Measurements from ENCODE around the gene FAM72D.
"Not testable (repeated sequence)": the region's sequence is repeated elsewhere in the genome, so short reads cannot be mapped to it uniquely, and the experiment has no call there.

DNA sequence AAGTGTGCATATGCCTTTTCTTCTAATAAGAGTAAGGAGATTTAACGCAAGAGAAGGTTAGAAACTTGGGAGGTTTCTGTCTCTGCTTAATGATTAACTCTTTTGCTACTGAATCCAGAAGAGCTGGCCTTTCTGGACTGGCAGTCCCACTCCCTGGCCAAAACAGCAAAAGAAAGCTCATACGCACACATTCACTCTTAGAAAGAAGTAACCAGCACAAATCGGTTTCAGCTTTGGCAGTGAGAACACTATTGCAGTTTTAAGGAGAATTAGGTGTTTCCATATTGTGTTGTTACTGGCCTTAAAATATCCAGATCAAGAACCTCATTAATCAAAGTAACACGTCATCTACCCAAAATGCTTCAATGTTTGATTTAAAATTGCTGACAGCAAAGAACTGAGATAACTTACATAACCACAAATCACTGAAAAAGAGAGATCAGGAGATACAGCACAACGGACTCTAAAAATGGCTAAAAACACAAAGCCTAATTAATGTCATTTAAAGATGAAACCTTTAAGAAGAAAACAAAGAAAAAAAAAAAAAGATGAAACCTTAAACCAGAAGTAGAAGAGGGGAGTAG is 16.9 kb upstream of the FAM72D start:
- not testable (repeated sequence) for TF ChIP-seq POLR2A, CTCF (IDR thresholded peaks at IDR 0.05)

All from heart left ventricle (tissue), 13 donors.